Activated CD4-positive, alpha-beta T cell treated with anti-CD3 and anti-CD28 coated beads, Interleukin-2, amount 50 U/mL, for 4 hours (primary cell): ENCODE data around the gene MANEAL.

Experiments used
- DNase-seq, 2 experiments: peaks; one replicate each; pipeline ENCODE4 v3.0.0-alpha.2; 2020

The MANEAL gene

GRCh38 chr1:37831109-37831508, 37.5 kb downstream of the MANEAL start:
- no peak for DNase-seq

GRCh38 chr1:37831809-37832208, 38.2 kb downstream of the MANEAL start:
- DNase-seq, result no peak

- DNase-seq, result no peak
Measured at GRCh38 chr1:37836788-37837187, 43.1 kb downstream of the MANEAL start.

GRCh38 chr1:37839676-37840075, 46.0 kb downstream of the MANEAL start:
- no peak for DNase-seq

GRCh38 chr1:37840711-37841110, 47.1 kb downstream of the MANEAL start:
- DNase-seq, result no peak

GRCh38 chr1:37841652-37842051, 48.0 kb downstream of the MANEAL start:
- DNase-seq, result no peak

GRCh38 chr1:37844536-37844935, 50.9 kb downstream of the MANEAL start:
- no peak for DNase-seq

- DNase-seq, result no peak
Measured at GRCh38 chr1:37845049-37845646, 51.5 kb downstream of the MANEAL start.

- DNase-seq, result no peak
Measured at GRCh38 chr1:37845786-37846185, 52.1 kb downstream of the MANEAL start.

GRCh38 chr1:37846647-37847339, 53.1 kb downstream of the MANEAL start:
- DNase-seq, result no peak

- DNase-seq, result no peak
Measured at GRCh38 chr1:37849480-37849879, 55.8 kb downstream of the MANEAL start.

GRCh38 chr1:37850352-37850955, 56.8 kb downstream of the MANEAL start:
- no peak for DNase-seq
